Chondrocyte (in vitro differentiated cells): ENCODE results near the gene WLS. TPM values are rescaled to one million over a fixed set of nuclear protein-coding genes. Genes with fewer than 3 reads are reported as not detected.

Experiments used
- DNase-seq: peaks from one replicate; pipeline ENCODE4 v3.0.0; 2021; ENCODE audit warnings: mixed read lengths, low spot score
- H3K27ac Mint-ChIP-seq: one replicate; pipeline ENCODE4 v1.8.0; 2021; ENCODE audit warnings: mild to moderate bottlenecking, moderate library complexity, mixed read lengths; ENCODE audit not compliant: unreplicated experiment
- H3K27me3 Mint-ChIP-seq: 2 replicates; pipeline ENCODE4 v1.8.0; 2021; ENCODE audit warnings: low read depth, mixed read lengths
- H3K36me3 Mint-ChIP-seq: 2 replicates; pipeline ENCODE4 v1.8.0; 2021; ENCODE audit warnings: low read depth, mixed read lengths
- H3K4me1 Mint-ChIP-seq: 2 replicates; pipeline ENCODE4 v1.8.0; 2021; ENCODE audit warnings: low read depth, mild to moderate bottlenecking, mixed read lengths
- H3K4me3 Mint-ChIP-seq: one replicate; pipeline ENCODE4 v1.8.0; 2021; ENCODE audit warnings: mild to moderate bottlenecking, moderate library complexity, mixed read lengths; ENCODE audit not compliant: unreplicated experiment
- H3K9me3 Mint-ChIP-seq: 2 replicates; pipeline ENCODE4 v1.8.0; 2021; ENCODE audit warnings: low read depth, mixed read lengths
- total RNA-seq: library from RNA; stranded (reverse); gene quantifications from 3 replicates; pipeline ENCODE4 v1.2.1, GENCODE V29; 2021
- TF ChIP-seq, protein P1 (sequence below): fragments of 200-600 bp; sonication (generic); IDR thresholded peaks from 2 replicates; pipeline ENCODE4 v1.5.0; 2021; ENCODE audit warnings: antibody characterized with exemption, mild to moderate bottlenecking, moderate library complexity

The WLS gene
- total RNA-seq, 1 donor from 2014 or later = 149 TPM

- H3K36me3 Mint-ChIP-seq = peaks cover 35% of the 10 kb centered on the region
- H3K4me3 Mint-ChIP-seq = no peak overlapping the region
- TF ChIP-seq, protein P1, sequence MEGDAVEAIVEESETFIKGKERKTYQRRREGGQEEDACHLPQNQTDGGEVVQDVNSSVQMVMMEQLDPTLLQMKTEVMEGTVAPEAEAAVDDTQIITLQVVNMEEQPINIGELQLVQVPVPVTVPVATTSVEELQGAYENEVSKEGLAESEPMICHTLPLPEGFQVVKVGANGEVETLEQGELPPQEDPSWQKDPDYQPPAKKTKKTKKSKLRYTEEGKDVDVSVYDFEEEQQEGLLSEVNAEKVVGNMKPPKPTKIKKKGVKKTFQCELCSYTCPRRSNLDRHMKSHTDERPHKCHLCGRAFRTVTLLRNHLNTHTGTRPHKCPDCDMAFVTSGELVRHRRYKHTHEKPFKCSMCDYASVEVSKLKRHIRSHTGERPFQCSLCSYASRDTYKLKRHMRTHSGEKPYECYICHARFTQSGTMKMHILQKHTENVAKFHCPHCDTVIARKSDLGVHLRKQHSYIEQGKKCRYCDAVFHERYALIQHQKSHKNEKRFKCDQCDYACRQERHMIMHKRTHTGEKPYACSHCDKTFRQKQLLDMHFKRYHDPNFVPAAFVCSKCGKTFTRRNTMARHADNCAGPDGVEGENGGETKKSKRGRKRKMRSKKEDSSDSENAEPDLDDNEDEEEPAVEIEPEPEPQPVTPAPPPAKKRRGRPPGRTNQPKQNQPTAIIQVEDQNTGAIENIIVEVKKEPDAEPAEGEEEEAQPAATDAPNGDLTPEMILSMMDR = no peak
- DNase-seq = no peak
- no peak overlapping the region for H3K27ac Mint-ChIP-seq
- H3K9me3 Mint-ChIP-seq = no peaks in the 10 kb centered on the region
- H3K4me1 Mint-ChIP-seq = peaks cover 5% of the 10 kb centered on the region
- no peaks in the 10 kb centered on the region for H3K27me3 Mint-ChIP-seq
Measured at GRCh38 chr1:68149110-68149798, 83.1 kb downstream of the WLS start.

DNA sequence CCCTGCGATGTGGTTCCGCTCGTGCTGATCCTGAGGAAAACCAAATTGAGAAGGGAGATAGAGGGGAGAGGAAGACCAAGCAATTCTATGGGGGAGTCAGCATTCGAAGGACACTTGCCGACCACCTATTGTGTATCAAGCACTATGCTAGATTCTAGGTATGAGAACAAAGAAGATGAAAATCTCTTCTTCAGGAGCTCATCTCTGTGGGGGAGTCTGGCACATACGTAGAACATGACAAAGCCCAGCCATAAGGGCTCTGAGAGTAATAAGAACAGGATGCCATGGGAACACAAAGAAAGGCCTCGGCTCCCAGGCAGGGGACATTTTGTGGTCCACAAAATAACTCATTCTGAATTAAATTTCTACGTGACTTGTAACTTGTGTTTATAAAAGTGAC, 83.7 kb downstream of the WLS start:
- Mint-ChIP-seq H3K4me3 (no peak overlapping the region), H3K36me3 (peaks cover 37% of the 10 kb centered on the region), H3K27me3 (no peaks in the 10 kb centered on the region), H3K4me1 (peaks cover 5% of the 10 kb centered on the region), H3K27ac (no peak overlapping the region), H3K9me3 (no peaks in the 10 kb centered on the region)
- DNase-seq = no peak
- TF ChIP-seq, protein P1 = no peak

- TF ChIP-seq, protein P1 = no peak
- Mint-ChIP-seq H3K36me3 (peaks cover 37% of the 10 kb centered on the region), H3K9me3 (no peaks in the 10 kb centered on the region), H3K27ac (no peak overlapping the region), H3K4me3 (no peak overlapping the region), H3K27me3 (no peaks in the 10 kb centered on the region), H3K4me1 (peaks cover 5% of the 10 kb centered on the region)
- no peak for DNase-seq
Measured at GRCh38 chr1:68147534-68148171, 84.7 kb downstream of the WLS start.

DNA sequence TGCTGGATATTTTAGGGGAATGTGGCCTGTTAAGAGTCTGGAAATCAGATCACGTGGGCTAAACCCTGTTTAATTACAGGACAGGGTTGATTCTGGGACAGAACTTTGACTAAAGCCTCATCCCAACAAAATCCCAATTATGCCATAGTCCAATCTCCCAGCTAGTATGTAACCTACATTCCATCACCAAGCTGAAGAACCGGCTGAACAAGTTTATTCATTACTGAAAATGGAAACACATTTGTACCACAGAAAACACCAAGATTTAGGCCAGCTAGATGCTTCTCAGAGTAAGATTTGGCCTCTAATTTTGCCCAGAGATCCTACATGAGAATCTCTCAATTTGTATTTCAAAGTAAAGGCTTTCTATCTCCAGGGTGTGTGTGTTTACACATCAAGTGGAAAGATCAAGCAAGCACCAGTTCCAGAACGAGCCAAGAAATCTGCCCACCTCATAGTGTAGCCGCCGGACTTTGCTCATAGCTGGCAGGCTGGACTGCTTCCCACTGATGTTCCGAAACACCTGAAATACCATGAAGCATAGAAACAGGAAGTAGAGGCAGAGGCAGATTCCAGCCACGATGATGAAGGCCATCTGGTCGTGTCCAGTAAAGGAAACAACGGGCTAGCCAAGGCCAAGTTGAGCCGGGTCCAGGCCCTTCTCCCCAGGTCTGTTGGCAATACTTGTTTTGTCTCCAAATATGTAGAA, 86.8 kb downstream of the WLS start:
- H3K9me3 Mint-ChIP-seq = no peaks in the 10 kb centered on the region
- peaks cover 25% of the 10 kb centered on the region for H3K4me1 Mint-ChIP-seq
- no peak for DNase-seq
- H3K4me3 Mint-ChIP-seq = no peak overlapping the region
- TF ChIP-seq, protein P1 = no peak
- no peaks in the 10 kb centered on the region for H3K27me3 Mint-ChIP-seq
- H3K27ac Mint-ChIP-seq = no peak overlapping the region
- peaks cover 37% of the 10 kb centered on the region for H3K36me3 Mint-ChIP-seq

- H3K27ac Mint-ChIP-seq = no peak overlapping the region
- H3K27me3 Mint-ChIP-seq = no peaks in the 10 kb centered on the region
- no peak overlapping the region for H3K4me3 Mint-ChIP-seq
- DNase-seq = no peak
- H3K4me1 Mint-ChIP-seq = peaks cover 32% of the 10 kb centered on the region
- H3K9me3 Mint-ChIP-seq = no peaks in the 10 kb centered on the region
- peaks cover 35% of the 10 kb centered on the region for H3K36me3 Mint-ChIP-seq
- TF ChIP-seq, protein P1 = no peak
Measured at GRCh38 chr1:68144856-68145255, 87.5 kb downstream of the WLS start.
